GM19468 (cell line): ENCODE results near the gene TSPO2.

Experiments used
- ATAC-seq: cut with Tn5 transposase; IDR thresholded peaks from one replicate; pipeline ENCODE4 v1.9.1; 2021; ENCODE audit warnings: mild to moderate bottlenecking, moderate library complexity, moderate number of reproducible peaks; ENCODE audit not compliant: unreplicated experiment; ENCODE audit errors: extremely low read depth

The TSPO2 gene

GRCh38 chr6:41025966-41026530 lies 16.2 kb upstream of the TSPO2 start:
- no peak for ATAC-seq

DNA sequence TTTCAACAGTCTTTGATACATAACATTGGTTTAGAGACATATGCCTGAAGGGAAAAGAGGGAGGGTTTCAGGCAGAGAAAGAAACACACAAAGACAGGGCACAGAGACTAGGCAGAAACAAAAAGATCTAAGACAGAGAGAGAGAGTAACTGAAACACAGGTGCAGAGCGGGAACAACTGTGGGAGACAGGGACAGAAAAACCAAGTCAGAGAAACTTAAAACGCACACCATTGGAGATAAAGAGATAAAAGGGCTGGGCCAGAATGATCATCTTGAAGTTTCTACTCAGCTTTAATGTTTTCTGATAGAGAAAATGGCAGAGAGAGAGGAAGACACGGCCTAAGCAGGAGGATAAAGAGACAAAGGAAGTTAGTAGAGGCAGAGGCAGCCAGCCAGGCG lies 15.0 kb upstream of the TSPO2 start:
- no peak for ATAC-seq

- peak; percentile 57 for ATAC-seq
Observed at GRCh38 chr6:41027799-41028560, 14.3 kb upstream of the TSPO2 start.

GRCh38 chr6:41028561-41029412 lies 13.5 kb upstream of the TSPO2 start:
- ATAC-seq, result no peak

- ATAC-seq, result no peak
Observed at GRCh38 chr6:41032830-41033229, 9.4 kb upstream of the TSPO2 start.

DNA sequence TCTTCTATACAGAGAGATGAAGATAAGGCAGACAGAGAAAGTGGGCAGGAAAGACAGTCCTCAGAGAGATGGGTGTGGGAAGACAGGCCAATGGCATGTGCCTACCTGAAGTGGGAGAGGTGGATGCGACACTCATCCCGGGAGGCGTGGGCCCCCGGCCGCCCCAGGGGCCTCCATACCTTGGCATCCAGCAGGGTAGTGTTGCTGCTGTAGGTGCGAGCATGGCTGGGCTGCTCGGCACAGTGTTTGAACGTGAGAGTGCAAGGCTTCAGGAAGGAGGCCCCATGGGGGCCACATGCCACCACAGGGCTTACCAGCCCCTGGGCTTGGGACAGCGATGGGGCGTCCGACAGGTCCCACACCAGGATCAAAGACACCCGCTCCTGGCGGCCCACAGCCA lies 8.5 kb upstream of the TSPO2 start:
- no peak for ATAC-seq

DNA sequence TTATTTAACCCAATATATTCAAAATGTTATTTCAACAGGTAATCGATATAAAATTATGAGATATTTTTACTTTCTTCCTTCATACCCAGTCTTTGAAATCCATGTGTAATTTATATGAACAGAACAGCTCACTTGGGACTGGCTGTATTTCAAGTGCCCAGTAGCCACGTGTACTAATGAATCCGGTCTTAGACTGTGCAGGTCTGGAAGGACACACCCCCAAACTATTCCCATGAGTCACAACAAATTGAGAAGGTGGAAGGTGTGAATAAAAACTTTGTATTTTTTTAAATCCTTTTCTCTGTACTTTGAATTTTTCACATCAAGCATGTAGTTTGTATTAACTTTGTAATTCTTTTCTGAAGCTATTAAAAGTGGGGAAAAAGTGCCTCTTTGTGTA lies 6.1 kb upstream of the TSPO2 start:
- no peak for ATAC-seq

GRCh38 chr6:41036601-41037000 lies 5.7 kb upstream of the TSPO2 start:
- ATAC-seq, result no peak

- ATAC-seq, result no peak
Observed at GRCh38 chr6:41037107-41037900, 5.0 kb upstream of the TSPO2 start.

DNA sequence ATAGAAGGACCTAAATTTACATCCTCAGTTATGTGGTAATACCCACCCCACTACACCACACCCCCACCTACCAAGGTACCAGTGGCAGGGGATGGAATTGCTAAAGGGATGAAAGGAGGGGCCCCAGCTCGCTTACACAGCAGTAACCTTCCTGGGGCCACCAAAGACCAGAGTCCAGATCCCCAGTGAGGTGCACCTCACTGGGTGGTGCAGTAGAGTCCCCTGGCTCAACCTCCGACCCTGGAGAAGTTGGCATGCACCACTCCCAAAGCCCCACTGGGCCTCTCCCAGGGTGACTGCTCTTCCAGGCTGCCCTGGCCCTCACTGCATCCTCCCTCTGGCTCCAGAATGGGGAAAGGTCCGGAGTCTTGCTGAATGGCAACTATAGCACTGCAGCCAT lies 4.1 kb upstream of the TSPO2 start:
- no peak for ATAC-seq

DNA sequence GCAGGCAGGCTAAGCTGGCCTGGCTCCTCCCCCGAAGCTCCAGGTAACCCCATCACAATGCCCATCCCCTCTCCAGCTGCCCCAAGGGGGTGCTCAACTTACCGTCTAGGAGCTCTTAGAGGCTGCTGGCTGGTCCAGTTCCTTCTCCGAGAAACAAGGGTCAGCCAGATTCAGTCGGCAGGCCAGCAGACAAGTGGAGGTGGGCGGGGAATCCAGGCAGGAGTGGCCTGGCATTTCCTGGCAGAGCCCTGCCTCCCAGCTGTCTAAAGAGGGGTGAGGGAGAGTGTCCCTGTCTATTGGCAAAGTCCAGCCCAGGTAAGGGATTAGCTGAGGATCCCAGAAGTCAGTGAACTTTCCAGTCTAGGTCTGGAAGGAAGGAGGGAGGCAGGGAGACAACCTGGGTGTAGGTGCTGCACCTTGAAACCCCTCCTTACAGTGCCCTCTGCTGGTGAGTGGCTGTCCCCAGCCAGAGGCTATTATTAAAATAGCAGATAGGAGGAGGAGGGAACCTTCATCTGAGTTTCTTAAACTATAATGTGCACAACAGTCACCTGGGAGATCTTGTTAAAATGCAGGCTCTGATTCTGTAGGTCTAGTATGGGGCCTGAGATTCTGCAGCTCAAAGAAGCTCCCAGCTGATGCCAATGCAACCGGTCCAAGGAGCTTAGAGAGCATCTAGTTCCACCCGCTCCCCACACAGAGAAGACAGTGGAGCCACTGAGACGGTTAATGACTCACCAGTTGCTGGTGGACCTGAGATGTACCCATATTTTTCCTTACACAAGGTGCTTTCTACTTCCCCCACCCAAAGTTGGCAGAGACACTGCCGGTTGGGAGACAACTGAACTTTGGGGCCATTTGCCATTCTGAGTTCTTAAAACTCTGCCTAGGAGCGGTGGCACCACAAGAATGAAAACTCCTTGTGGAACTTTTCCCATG lies 2.9 kb upstream of the TSPO2 start, which contains the start of gene UNC5CL:
TSS of gene UNC5CL (minus strand) at position 162 of the 939 bp plus-strand sequence. CDS start 4,147 bp downstream, outside the sequence.
- no peak for ATAC-seq

DNA sequence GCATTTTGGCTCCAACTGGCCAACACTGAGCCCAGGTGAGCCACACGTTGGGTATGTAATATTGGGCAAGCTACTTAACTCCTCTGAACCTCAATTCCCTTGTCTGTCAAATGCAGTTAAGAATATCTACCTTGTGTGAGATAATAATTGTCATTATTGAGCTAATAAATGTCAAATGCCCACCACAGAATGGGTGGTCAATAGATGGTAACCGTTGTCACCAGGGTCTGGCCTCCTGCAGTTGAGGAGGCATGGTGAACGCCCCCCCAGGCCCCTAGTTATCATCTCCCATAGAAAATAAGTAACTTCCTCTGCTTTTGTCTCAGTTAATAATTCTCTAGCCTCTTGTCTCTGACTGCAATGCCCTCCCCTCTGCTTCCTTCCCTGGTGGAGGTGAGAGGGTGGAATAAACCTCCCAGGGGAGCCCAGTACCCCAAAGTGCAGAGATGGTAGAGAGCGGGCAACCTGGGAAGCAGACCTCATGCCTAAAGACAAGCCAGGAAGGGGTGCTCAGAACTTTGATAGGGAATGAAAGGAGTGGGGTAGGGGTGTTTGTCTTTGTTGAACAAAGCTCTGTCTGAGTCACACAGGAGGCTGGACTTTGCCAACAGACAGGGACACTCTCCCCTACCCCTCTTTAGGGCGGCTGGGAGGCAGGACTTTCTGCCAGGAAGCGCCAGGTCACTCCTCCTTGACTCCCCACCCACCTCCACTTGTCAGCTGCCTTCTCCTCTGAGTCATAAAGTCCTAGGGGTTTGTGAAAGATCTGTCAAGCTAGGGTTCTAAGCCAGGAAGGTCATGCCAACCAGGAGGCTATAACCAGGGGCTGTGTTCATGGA lies 1.9 kb upstream of the TSPO2 start:
- ATAC-seq, result no peak

GRCh38 chr6:41040940-41041536 lies 1.2 kb upstream of the TSPO2 start:
- ATAC-seq, result no peak

DNA sequence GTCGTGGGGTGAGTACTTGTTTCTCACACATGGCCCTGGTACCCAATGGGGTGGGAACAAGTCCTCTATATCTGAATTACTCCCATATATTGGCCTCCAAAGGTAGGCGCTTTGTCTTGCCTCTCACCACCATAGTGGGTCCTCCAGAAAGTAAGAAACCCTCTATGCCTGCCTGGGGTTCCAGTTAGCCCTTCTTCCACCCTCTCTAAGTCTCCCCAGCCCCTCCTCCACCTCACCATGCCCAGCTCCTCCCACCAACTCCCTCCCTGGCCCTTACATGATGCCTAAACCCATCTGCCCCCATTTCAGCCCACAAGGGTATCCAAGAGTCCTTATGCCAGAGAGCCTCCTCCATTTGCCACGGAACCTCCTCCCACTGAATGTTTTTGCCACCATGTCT lies 884 bp downstream of the TSPO2 start:
- ATAC-seq, result no peak

GRCh38 chr6:41045664-41046063 lies 3.4 kb downstream of the TSPO2 start:
- ATAC-seq, result no peak

- ATAC-seq, result no peak
Observed at GRCh38 chr6:41046084-41046483, 3.8 kb downstream of the TSPO2 start.

- no peak for ATAC-seq
Observed at GRCh38 chr6:41047306-41047705, 5.0 kb downstream of the TSPO2 start.
